Loucy (cell line): ENCODE results near the gene RAF1.

Experiments used
- H2AFZ ChIP-seq: fragments of 200-600 bp; sonication (generic); 2 replicates; pipeline ENCODE4 v1.6.0; 2016; ENCODE audit warnings: antibody characterized with exemption, mild to moderate bottlenecking, low read length, moderate library complexity
- H3F3A ChIP-seq: fragments of 200-600 bp; 2 replicates; pipeline ENCODE4 v1.6.0; 2016; ENCODE audit warnings: antibody characterized with exemption, low read depth, mild to moderate bottlenecking
- H3K27me3 ChIP-seq: fragments of 200-600 bp; sonication (generic); 2 replicates; pipeline ENCODE4 v1.6.1; 2014; ENCODE audit warnings: low read length, mild to moderate bottlenecking; ENCODE audit not compliant: insufficient read depth, poor library complexity, severe bottlenecking
- H3K36me3 ChIP-seq: fragments of 200-600 bp; sonication (generic); 2 replicates; pipeline ENCODE4 v1.6.1; 2016; ENCODE audit warnings: low read length; ENCODE audit not compliant: insufficient read depth
- H3K4me1 ChIP-seq: fragments of 200-600 bp; sonication (generic); 2 replicates; pipeline ENCODE4 v1.5.1; 2014; ENCODE audit warnings: low read length, mild to moderate bottlenecking; ENCODE audit not compliant: insufficient read depth, poor library complexity, severe bottlenecking
- H3K4me2 ChIP-seq: fragments of 200-600 bp; sonication (generic); 2 replicates; pipeline ENCODE4 v1.6.0; 2014; ENCODE audit warnings: antibody characterized with exemption, low read length, low read depth, mild to moderate bottlenecking; ENCODE audit not compliant: poor library complexity, severe bottlenecking
- H3K4me3 ChIP-seq: fragments of 200-600 bp; sonication (generic); 2 replicates; pipeline ENCODE4 v1.5.1; 2014; ENCODE audit warnings: low read length, mild to moderate bottlenecking, mixed read lengths; ENCODE audit not compliant: poor library complexity, severe bottlenecking
- H3K79me2 ChIP-seq: fragments of 200-600 bp; sonication (generic); 2 replicates; pipeline ENCODE4 v1.6.1; 2014; ENCODE audit warnings: low read length; ENCODE audit not compliant: insufficient read depth
- H3K9ac ChIP-seq: fragments of 200-600 bp; sonication (generic); 2 replicates; pipeline ENCODE4 v1.6.0; 2014; ENCODE audit warnings: mild to moderate bottlenecking, low read depth, low read length, moderate library complexity; ENCODE audit not compliant: poor library complexity, severe bottlenecking
- H3K9me2 ChIP-seq: fragments of 200-600 bp; sonication (generic); replicated peaks from 2 replicates; pipeline ENCODE4 v1.6.1; 2016; ENCODE audit warnings: low read depth, low read length, mixed read lengths
- H3K9me3 ChIP-seq: fragments of 200-600 bp; sonication (generic); 2 replicates; pipeline ENCODE4 v1.6.1; 2014; ENCODE audit warnings: mild to moderate bottlenecking, antibody characterized with exemption, low read length, low read depth; ENCODE audit not compliant: insufficient read depth
- H4K20me1 ChIP-seq: fragments of 200-600 bp; sonication (generic); 2 replicates; pipeline ENCODE4 v1.6.0; 2014; ENCODE audit warnings: antibody characterized with exemption, low read length, mild to moderate bottlenecking; ENCODE audit not compliant: insufficient read depth, poor library complexity, severe bottlenecking
- EZH2phosphoT487 ChIP-seq: fragments of 200-600 bp; IDR thresholded peaks from 2 replicates; pipeline ENCODE4 v1.6.1; 2018; ENCODE audit warnings: antibody characterized with exemption, mild to moderate bottlenecking, moderate library complexity, borderline replicate concordance
- TF ChIP-seq, protein P1 (sequence below): fragments of 200-600 bp; sonication (generic); conservative IDR thresholded peaks from 2 replicates; pipeline ENCODE4 v1.5.1; 2014; ENCODE audit warnings: mild to moderate bottlenecking, antibody characterized with exemption, low read length

RAF1 gene

DNA sequence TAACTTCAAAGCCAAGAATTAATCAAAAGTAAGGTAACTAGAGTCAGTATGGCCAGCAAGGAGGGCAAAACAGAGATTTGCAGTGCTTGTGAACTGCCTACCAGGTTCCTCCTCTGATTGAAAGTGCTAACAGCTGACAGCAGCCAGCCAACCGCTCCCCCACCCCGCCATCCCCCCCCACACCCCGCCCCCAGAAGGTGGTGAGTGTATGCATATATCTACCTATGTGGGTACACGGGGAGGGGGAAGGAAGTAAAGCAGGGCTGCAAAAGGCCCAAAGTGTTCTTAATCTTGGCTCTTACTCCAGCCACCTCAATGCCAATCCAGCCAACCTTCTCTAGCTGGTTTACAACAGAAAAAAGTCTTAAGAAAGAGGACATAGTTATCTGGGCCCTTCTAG lies 50.7 kb downstream of the RAF1 start:
- Histone ChIP-seq H3K79me2 (peaks cover 55% of the 10 kb centered on the region; the same call in 1 of the 2 replicates), H3K4me2 (no peak overlapping the region), H4K20me1 (peaks cover 48% of the 10 kb centered on the region), H2AFZ (no peak overlapping the region), H3K27me3 (no peaks in the 10 kb centered on the region), H3K9ac (no peak overlapping the region), H3F3A (no peaks in the 10 kb centered on the region; the same call in 1 of the 2 replicates), H3K36me3 (peaks cover 87% of the 10 kb centered on the region), H3K4me3 (no peak overlapping the region), H3K9me2 (no peaks in the 10 kb centered on the region), H3K4me1 (peaks cover 7% of the 10 kb centered on the region), H3K9me3 (no peaks in the 10 kb centered on the region)
- TF ChIP-seq, protein P1, sequence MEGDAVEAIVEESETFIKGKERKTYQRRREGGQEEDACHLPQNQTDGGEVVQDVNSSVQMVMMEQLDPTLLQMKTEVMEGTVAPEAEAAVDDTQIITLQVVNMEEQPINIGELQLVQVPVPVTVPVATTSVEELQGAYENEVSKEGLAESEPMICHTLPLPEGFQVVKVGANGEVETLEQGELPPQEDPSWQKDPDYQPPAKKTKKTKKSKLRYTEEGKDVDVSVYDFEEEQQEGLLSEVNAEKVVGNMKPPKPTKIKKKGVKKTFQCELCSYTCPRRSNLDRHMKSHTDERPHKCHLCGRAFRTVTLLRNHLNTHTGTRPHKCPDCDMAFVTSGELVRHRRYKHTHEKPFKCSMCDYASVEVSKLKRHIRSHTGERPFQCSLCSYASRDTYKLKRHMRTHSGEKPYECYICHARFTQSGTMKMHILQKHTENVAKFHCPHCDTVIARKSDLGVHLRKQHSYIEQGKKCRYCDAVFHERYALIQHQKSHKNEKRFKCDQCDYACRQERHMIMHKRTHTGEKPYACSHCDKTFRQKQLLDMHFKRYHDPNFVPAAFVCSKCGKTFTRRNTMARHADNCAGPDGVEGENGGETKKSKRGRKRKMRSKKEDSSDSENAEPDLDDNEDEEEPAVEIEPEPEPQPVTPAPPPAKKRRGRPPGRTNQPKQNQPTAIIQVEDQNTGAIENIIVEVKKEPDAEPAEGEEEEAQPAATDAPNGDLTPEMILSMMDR: no peak
- TF ChIP-seq EZH2phosphoT487: no peak

DNA sequence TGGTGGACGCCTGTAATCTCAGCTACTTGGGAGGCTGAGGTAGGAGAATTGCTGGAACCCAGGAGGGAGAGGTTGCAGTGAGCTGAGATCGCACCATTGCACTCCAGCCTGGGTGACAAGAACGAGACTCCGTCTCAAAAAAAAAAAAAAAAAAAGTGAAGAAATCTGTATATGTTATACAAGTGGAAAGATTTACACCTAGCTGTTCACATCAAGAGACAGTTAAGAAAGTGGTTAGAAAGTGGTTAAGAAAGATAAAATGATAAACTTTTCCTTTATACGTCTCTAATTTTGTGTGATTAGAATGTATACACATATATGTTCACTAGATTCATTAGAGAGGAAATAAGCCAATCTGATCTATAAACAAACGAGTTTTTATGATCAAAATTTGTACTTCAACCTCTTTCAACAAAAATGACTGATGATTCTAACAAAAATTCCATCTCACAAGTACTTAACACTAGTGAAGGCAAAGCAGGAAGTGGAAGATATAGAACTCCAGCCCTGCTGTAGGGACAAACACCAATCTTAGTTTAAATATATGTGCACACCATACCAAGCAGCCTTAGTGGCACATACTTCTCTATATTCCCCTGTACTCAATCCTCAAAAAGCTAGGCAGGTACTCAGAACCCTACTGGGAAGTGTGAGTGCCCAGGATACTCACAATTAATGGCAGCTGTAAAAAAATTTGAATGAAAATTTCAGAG lies 51.2 kb downstream of the RAF1 start:
- peaks cover 54% of the 10 kb centered on the region; the same call in 1 of the 2 replicates for H3K79me2 ChIP-seq
- H3K36me3 ChIP-seq: peaks cover 87% of the 10 kb centered on the region
- no peaks in the 10 kb centered on the region for H3K9me3 ChIP-seq
- H3K27me3 ChIP-seq: no peaks in the 10 kb centered on the region
- no peaks in the 10 kb centered on the region for H3K9me2 ChIP-seq
- TF ChIP-seq EZH2phosphoT487: no peak
- TF ChIP-seq, protein P1: no peak
- H3K4me2 ChIP-seq: no peak overlapping the region
- no peak overlapping the region for H2AFZ ChIP-seq
- H3K4me3 ChIP-seq: no peak overlapping the region
- peaks cover 7% of the 10 kb centered on the region for H3K4me1 ChIP-seq
- no peak overlapping the region for H3K9ac ChIP-seq
- peaks cover 42% of the 10 kb centered on the region for H4K20me1 ChIP-seq
- H3F3A ChIP-seq: no peaks in the 10 kb centered on the region; the same call in 1 of the 2 replicates

DNA sequence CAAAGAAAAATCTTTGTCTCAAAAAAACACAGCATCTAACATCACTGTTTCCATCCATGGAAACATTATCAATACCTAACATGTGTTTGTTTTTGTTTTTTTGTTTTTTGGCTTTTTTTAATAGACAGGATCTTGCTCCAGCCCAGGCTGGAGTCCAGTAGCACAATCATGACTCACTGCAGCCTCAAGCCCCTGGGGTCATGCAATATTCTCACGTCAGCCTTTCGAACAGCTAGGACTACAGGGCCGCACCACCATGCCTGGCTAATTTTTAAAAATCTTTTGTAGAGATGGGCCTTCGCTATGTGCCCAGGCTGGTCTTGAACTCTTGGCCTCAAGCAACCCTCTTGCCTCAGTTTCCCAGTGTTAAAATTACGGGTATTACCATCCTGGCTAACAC lies 52.8 kb downstream of the RAF1 start:
- no peak overlapping the region for H3K4me2 ChIP-seq
- no peaks in the 10 kb centered on the region for H3K27me3 ChIP-seq
- TF ChIP-seq EZH2phosphoT487: no peak
- TF ChIP-seq, protein P1: no peak
- peaks cover 85% of the 10 kb centered on the region for H3K36me3 ChIP-seq
- no peaks in the 10 kb centered on the region for H3K9me3 ChIP-seq
- H3K9me2 ChIP-seq: no peaks in the 10 kb centered on the region
- no peak overlapping the region for H3K4me3 ChIP-seq
- peaks cover 47% of the 10 kb centered on the region; the same call in 1 of the 2 replicates for H3K79me2 ChIP-seq
- H3F3A ChIP-seq: no peaks in the 10 kb centered on the region; the same call in 1 of the 2 replicates
- peaks cover 7% of the 10 kb centered on the region for H3K4me1 ChIP-seq
- H2AFZ ChIP-seq: no peak overlapping the region
- no peak overlapping the region for H3K9ac ChIP-seq
- H4K20me1 ChIP-seq: peaks cover 36% of the 10 kb centered on the region
